ENCODE measurements around the gene CLDN10. TPM values are rescaled to one million over a fixed set of nuclear protein-coding genes. Genes with fewer than 3 reads are reported as not detected.

Gene CLDN10
- total and polyA plus RNA-seq, 2 donors, result 0.94 to 1.1 TPM

- no peak overlapping the region for H3K27ac ChIP-seq (ENCODE audit: low read depth in 1 of 2, low read length in 1 of 2)
- no peaks in the 10 kb centered on the region for H3K36me3 ChIP-seq (ENCODE audit: control insufficient read depth in 2 of 2, insufficient read depth in 2 of 2, low read length in 1 of 2)
- H3K4me3 ChIP-seq (ENCODE audit: low read length in 2 of 2), result no peak overlapping the region
- no peak for DNase-seq (ENCODE audit: low read depth in 6 of 9, low spot score in 9 of 9)
- H3K4me1 ChIP-seq (ENCODE audit: control insufficient read depth in 2 of 2, insufficient read depth in 2 of 2, low read length in 2 of 2), result no peaks in the 10 kb centered on the region
- 67% methylated on average over 2 of the region's 2 CpGs for WGBS
- no peaks in the 10 kb centered on the region for H3K9me3 ChIP-seq (ENCODE audit: control insufficient read depth in 2 of 2, insufficient read depth in 1 of 2, low read length in 1 of 2)
- no peaks in the 10 kb centered on the region for H3K27me3 ChIP-seq (ENCODE audit: control insufficient read depth in 2 of 2, insufficient read depth in 1 of 2, low read length in 1 of 2)
Measured at GRCh38 chr13:95620030-95620824, 67.7 kb downstream of the CLDN10 start.

- DNase-seq (ENCODE audit: low read depth in 6 of 9, low spot score in 9 of 9), result no peak
- no peaks in the 10 kb centered on the region for H3K36me3 ChIP-seq (ENCODE audit: control insufficient read depth in 2 of 2, insufficient read depth in 2 of 2, low read length in 1 of 2)
- no peak overlapping the region for H3K4me3 ChIP-seq (ENCODE audit: low read length in 2 of 2)
- 97% methylated on average over 10 of the region's 10 CpGs for WGBS
- H3K27me3 ChIP-seq (ENCODE audit: control insufficient read depth in 2 of 2, insufficient read depth in 1 of 2, low read length in 1 of 2), result no peaks in the 10 kb centered on the region
- no peaks in the 10 kb centered on the region for H3K4me1 ChIP-seq (ENCODE audit: control insufficient read depth in 2 of 2, insufficient read depth in 2 of 2, low read length in 2 of 2)
- no peaks in the 10 kb centered on the region for H3K9me3 ChIP-seq (ENCODE audit: control insufficient read depth in 2 of 2, insufficient read depth in 1 of 2, low read length in 1 of 2)
- H3K27ac ChIP-seq (ENCODE audit: low read depth in 1 of 2, low read length in 1 of 2), result no peak overlapping the region
Measured at GRCh38 chr13:95620825-95621498, 68.4 kb downstream of the CLDN10 start.

- Histone ChIP-seq H3K9me3 (ENCODE audit: control insufficient read depth in 2 of 2, insufficient read depth in 1 of 2, low read length in 1 of 2) (no peaks in the 10 kb centered on the region), H3K36me3 (ENCODE audit: control insufficient read depth in 2 of 2, insufficient read depth in 2 of 2, low read length in 1 of 2) (no peaks in the 10 kb centered on the region), H3K27ac (ENCODE audit: low read depth in 1 of 2, low read length in 1 of 2) (no peak overlapping the region), H3K27me3 (ENCODE audit: control insufficient read depth in 2 of 2, insufficient read depth in 1 of 2, low read length in 1 of 2) (no peaks in the 10 kb centered on the region), H3K4me3 (ENCODE audit: low read length in 2 of 2) (no peak overlapping the region), H3K4me1 (ENCODE audit: control insufficient read depth in 2 of 2, insufficient read depth in 2 of 2, low read length in 2 of 2) (no peaks in the 10 kb centered on the region)
- no peak for DNase-seq (ENCODE audit: low read depth in 6 of 9, low spot score in 9 of 9)
- WGBS, result 50% methylated on average over 5 of the region's 5 CpGs
Measured at GRCh38 chr13:95623141-95623540, 70.6 kb downstream of the CLDN10 start.

- Histone ChIP-seq H3K9me3 (ENCODE audit: control insufficient read depth in 2 of 2, insufficient read depth in 1 of 2, low read length in 1 of 2) (no peaks in the 10 kb centered on the region), H3K4me3 (ENCODE audit: low read length in 2 of 2) (no peak overlapping the region), H3K27me3 (ENCODE audit: control insufficient read depth in 2 of 2, insufficient read depth in 1 of 2, low read length in 1 of 2) (no peaks in the 10 kb centered on the region), H3K27ac (ENCODE audit: low read depth in 1 of 2, low read length in 1 of 2) (no peak overlapping the region), H3K36me3 (ENCODE audit: control insufficient read depth in 2 of 2, insufficient read depth in 2 of 2, low read length in 1 of 2) (no peaks in the 10 kb centered on the region), H3K4me1 (ENCODE audit: control insufficient read depth in 2 of 2, insufficient read depth in 2 of 2, low read length in 2 of 2) (no peaks in the 10 kb centered on the region)
- DNase-seq (ENCODE audit: low read depth in 6 of 9, low spot score in 9 of 9), result peak; percentile 24 to 62 (median 38)
- WGBS, result 34% methylated on average over 5 of the region's 5 CpGs
Measured at GRCh38 chr13:95624020-95624419, 71.5 kb downstream of the CLDN10 start.

- H3K36me3 ChIP-seq (ENCODE audit: control insufficient read depth in 2 of 2, insufficient read depth in 2 of 2, low read length in 1 of 2), result no peaks in the 10 kb centered on the region
- H3K27me3 ChIP-seq (ENCODE audit: control insufficient read depth in 2 of 2, insufficient read depth in 1 of 2, low read length in 1 of 2), result no peaks in the 10 kb centered on the region
- H3K4me3 ChIP-seq (ENCODE audit: low read length in 2 of 2), result no peak overlapping the region
- no peaks in the 10 kb centered on the region for H3K4me1 ChIP-seq (ENCODE audit: control insufficient read depth in 2 of 2, insufficient read depth in 2 of 2, low read length in 2 of 2)
- no peaks in the 10 kb centered on the region for H3K9me3 ChIP-seq (ENCODE audit: control insufficient read depth in 2 of 2, insufficient read depth in 1 of 2, low read length in 1 of 2)
- H3K27ac ChIP-seq (ENCODE audit: low read depth in 1 of 2, low read length in 1 of 2), result no peak overlapping the region
- no peak for DNase-seq (ENCODE audit: low read depth in 6 of 9, low spot score in 9 of 9)
Measured at GRCh38 chr13:95626768-95627167, 74.2 kb downstream of the CLDN10 start.

GRCh38 chr13:95627590-95627989 lies 75.1 kb downstream of the CLDN10 start:
- Histone ChIP-seq H3K36me3 (ENCODE audit: control insufficient read depth in 2 of 2, insufficient read depth in 2 of 2, low read length in 1 of 2) (no peaks in the 10 kb centered on the region), H3K4me1 (ENCODE audit: control insufficient read depth in 2 of 2, insufficient read depth in 2 of 2, low read length in 2 of 2) (no peaks in the 10 kb centered on the region), H3K27ac (ENCODE audit: low read depth in 1 of 2, low read length in 1 of 2) (no peak overlapping the region), H3K4me3 (ENCODE audit: low read length in 2 of 2) (no peak overlapping the region), H3K27me3 (ENCODE audit: control insufficient read depth in 2 of 2, insufficient read depth in 1 of 2, low read length in 1 of 2) (no peaks in the 10 kb centered on the region), H3K9me3 (ENCODE audit: control insufficient read depth in 2 of 2, insufficient read depth in 1 of 2, low read length in 1 of 2) (no peaks in the 10 kb centered on the region)
- no peak for DNase-seq (ENCODE audit: low read depth in 6 of 9, low spot score in 9 of 9)
- WGBS, result 100% methylated on average over 1 of the region's 1 CpG

- WGBS, result 97% methylated on average over 1 of the region's 1 CpG
- Histone ChIP-seq H3K9me3 (ENCODE audit: control insufficient read depth in 2 of 2, insufficient read depth in 1 of 2, low read length in 1 of 2) (no peaks in the 10 kb centered on the region), H3K4me1 (ENCODE audit: control insufficient read depth in 2 of 2, insufficient read depth in 2 of 2, low read length in 2 of 2) (no peaks in the 10 kb centered on the region), H3K27me3 (ENCODE audit: control insufficient read depth in 2 of 2, insufficient read depth in 1 of 2, low read length in 1 of 2) (no peaks in the 10 kb centered on the region), H3K4me3 (ENCODE audit: low read length in 2 of 2) (no peak overlapping the region), H3K27ac (ENCODE audit: low read depth in 1 of 2, low read length in 1 of 2) (no peak overlapping the region), H3K36me3 (ENCODE audit: control insufficient read depth in 2 of 2, insufficient read depth in 2 of 2, low read length in 1 of 2) (no peaks in the 10 kb centered on the region)
- no peak for DNase-seq (ENCODE audit: low read depth in 6 of 9, low spot score in 9 of 9)
Measured at GRCh38 chr13:95628488-95628887, 76.0 kb downstream of the CLDN10 start.

GRCh38 chr13:95629071-95629470 lies 76.6 kb downstream of the CLDN10 start:
- Histone ChIP-seq H3K4me1 (ENCODE audit: control insufficient read depth in 2 of 2, insufficient read depth in 2 of 2, low read length in 2 of 2) (no peaks in the 10 kb centered on the region), H3K27ac (ENCODE audit: low read depth in 1 of 2, low read length in 1 of 2) (no peak overlapping the region), H3K9me3 (ENCODE audit: control insufficient read depth in 2 of 2, insufficient read depth in 1 of 2, low read length in 1 of 2) (no peaks in the 10 kb centered on the region), H3K36me3 (ENCODE audit: control insufficient read depth in 2 of 2, insufficient read depth in 2 of 2, low read length in 1 of 2) (no peaks in the 10 kb centered on the region), H3K27me3 (ENCODE audit: control insufficient read depth in 2 of 2, insufficient read depth in 1 of 2, low read length in 1 of 2) (no peaks in the 10 kb centered on the region), H3K4me3 (ENCODE audit: low read length in 2 of 2) (no peak overlapping the region)
- WGBS, result 85% methylated on average over 4 of the region's 4 CpGs
- no peak for DNase-seq (ENCODE audit: low read depth in 6 of 9, low spot score in 9 of 9)

All from thymus (tissue), 11 donors.